Measurements from ENCODE around the gene USP27X. TPM values are rescaled to one million over a fixed set of nuclear protein-coding genes. Genes with fewer than 3 reads are reported as not detected.

The USP27X gene
- total and polyA plus RNA-seq, 2 of the 4 experiments (the other 2 are of a cell fraction) = 2.7 to 6.3 TPM

DNA sequence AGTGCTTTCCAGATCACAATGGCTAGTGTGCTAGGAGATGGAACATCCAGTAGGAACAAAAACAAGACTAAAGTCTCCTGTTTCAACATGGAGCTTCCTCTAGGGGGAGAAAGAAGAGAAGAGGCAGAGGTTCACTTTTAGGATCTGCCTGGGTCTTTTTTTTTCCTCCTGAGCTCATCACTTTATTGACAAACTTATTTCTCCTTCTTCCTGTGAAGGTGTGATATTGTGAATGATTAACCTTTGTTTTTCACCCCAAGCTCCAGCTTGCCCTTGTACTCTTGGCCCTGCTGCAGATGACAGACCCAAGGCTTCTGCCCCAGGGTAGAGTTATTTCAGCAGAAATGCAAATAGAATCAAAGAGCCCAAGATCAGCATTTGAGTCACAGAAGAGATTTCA, 36.7 kb upstream of the USP27X start:
- no TSS peak for BruUV-seq (replicated peaks)
- H4K8ac ChIP-seq (ENCODE audit: low read depth in 2 of 2, low read length in 2 of 2) = no peak overlapping the region
- in situ Hi-C loops (cut with MboI; ENCODE audit: low sequenced_read_pairs) = no loop called here
- TF ChIP-seq USF2 (IDR thresholded peaks at IDR 0.05; ENCODE audit: low read depth, low read length) (no peak), RFX5 (IDR thresholded peaks at IDR 0.05; ENCODE audit: low read depth, low read length) (no peak), MXI1 (IDR thresholded peaks at IDR 0.05; ENCODE audit: borderline replicate concordance, low read depth, low read length) (no peak), FOS (IDR thresholded peaks at IDR 0.05; ENCODE audit: low read depth, low read length) (no peak), MAZ (IDR thresholded peaks at IDR 0.05; ENCODE audit: borderline replicate concordance, low read depth, low read length) (no peak), SMC3 (IDR thresholded peaks at IDR 0.05; ENCODE audit: low read depth, low read length) (no peak), POLR2A (IDR thresholded peaks at IDR 0.05; ENCODE audit: low read depth, low read length) (no peak), RCOR1 (IDR thresholded peaks at IDR 0.05; ENCODE audit: insufficient replicate concordance, low read length) (no peak), MAFK (IDR thresholded peaks at IDR 0.05; ENCODE audit: low read depth, low read length) (no peak), CEBPB (IDR thresholded peaks at IDR 0.05; ENCODE audit: low read depth, low read length) (no peak), BHLHE40 (IDR thresholded peaks at IDR 0.05; ENCODE audit: low read depth, low read length) (no peak), CHD1 (IDR thresholded peaks at IDR 0.05; ENCODE audit: low read depth, low read length) (no peak), NFE2L2 (IDR thresholded peaks at IDR 0.05; ENCODE audit: low read depth, low read length) (no peak), RAD21 (IDR thresholded peaks at IDR 0.05; ENCODE audit: low read length) (no peak)
- TF ChIP-seq, protein P1, sequence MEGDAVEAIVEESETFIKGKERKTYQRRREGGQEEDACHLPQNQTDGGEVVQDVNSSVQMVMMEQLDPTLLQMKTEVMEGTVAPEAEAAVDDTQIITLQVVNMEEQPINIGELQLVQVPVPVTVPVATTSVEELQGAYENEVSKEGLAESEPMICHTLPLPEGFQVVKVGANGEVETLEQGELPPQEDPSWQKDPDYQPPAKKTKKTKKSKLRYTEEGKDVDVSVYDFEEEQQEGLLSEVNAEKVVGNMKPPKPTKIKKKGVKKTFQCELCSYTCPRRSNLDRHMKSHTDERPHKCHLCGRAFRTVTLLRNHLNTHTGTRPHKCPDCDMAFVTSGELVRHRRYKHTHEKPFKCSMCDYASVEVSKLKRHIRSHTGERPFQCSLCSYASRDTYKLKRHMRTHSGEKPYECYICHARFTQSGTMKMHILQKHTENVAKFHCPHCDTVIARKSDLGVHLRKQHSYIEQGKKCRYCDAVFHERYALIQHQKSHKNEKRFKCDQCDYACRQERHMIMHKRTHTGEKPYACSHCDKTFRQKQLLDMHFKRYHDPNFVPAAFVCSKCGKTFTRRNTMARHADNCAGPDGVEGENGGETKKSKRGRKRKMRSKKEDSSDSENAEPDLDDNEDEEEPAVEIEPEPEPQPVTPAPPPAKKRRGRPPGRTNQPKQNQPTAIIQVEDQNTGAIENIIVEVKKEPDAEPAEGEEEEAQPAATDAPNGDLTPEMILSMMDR (conservative IDR thresholded peaks at IDR 0.05; ENCODE audit: low read depth, low read length) = no peak
- TF ChIP-seq, protein P2, sequence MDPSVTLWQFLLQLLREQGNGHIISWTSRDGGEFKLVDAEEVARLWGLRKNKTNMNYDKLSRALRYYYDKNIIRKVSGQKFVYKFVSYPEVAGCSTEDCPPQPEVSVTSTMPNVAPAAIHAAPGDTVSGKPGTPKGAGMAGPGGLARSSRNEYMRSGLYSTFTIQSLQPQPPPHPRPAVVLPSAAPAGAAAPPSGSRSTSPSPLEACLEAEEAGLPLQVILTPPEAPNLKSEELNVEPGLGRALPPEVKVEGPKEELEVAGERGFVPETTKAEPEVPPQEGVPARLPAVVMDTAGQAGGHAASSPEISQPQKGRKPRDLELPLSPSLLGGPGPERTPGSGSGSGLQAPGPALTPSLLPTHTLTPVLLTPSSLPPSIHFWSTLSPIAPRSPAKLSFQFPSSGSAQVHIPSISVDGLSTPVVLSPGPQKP (IDR thresholded peaks at IDR 0.05; ENCODE audit: borderline replicate concordance, low read depth, low read length) = no peak
- dilution Hi-C loops (cut with HindIII; ENCODE audit: low sequenced_read_pairs, unreplicated experiment) = no loop called here
- intact Hi-C loops (cut with micrococcal nuclease) = no loop called here
- no peaks in the 10 kb centered on the region for H3K9me3 ChIP-seq (ENCODE audit: control insufficient read depth, insufficient read depth, low read length)
- H3K4ac ChIP-seq (ENCODE audit: low read depth, low read length) = no peak overlapping the region
- H3K79me1 ChIP-seq (ENCODE audit: low read depth in 1 of 2, low read length in 2 of 2) = no peaks in the 10 kb centered on the region
- H3K56ac ChIP-seq (ENCODE audit: extremely low read depth, insufficient read depth, low read length) = no peak overlapping the region
- H3K4me2 ChIP-seq (ENCODE audit: low read depth, low read length) = no peak overlapping the region
- no peaks in the 10 kb centered on the region for H3K36me3 ChIP-seq (ENCODE audit: control insufficient read depth, insufficient read depth, low read length)
- no peak overlapping the region for H2AFZ ChIP-seq (replicated peaks; ENCODE audit: low read length, poor library complexity)
- H3K27ac ChIP-seq (ENCODE audit: insufficient read depth, low read length) = no peak overlapping the region
- POLR2A ChIA-PET (ENCODE audit: unreplicated experiment) = no interaction called here
- H2BK120ac ChIP-seq (ENCODE audit: low read depth, low read length) = no peak overlapping the region
- no peak overlapping the region for H3K23ac ChIP-seq (ENCODE audit: low read depth, low read length)
- H2AK9ac ChIP-seq (replicated peaks; ENCODE audit: low read depth, low read length, poor library complexity) = no peak overlapping the region
- no peak overlapping the region for H3K14ac ChIP-seq (replicated peaks; ENCODE audit: low read depth, low read length)
- no peak overlapping the region for H2BK5ac ChIP-seq (ENCODE audit: low read depth, low read length, poor library complexity, severe bottlenecking)
- H3K27me3 ChIP-seq (ENCODE audit: control insufficient read depth, insufficient read depth, low read length) = peaks cover 4% of the 10 kb centered on the region
- H2BK20ac ChIP-seq (ENCODE audit: low read depth, low read length) = no peak overlapping the region
- H4K91ac ChIP-seq (ENCODE audit: insufficient read depth, low read depth, low read length) = no peak overlapping the region
- CTCF ChIA-PET = interaction anchor here (0.6 kb wide), 2 partner anchors 69 to 721 kb away, joined by 3 read pairs; no protein-coding TSS in a partner anchor
- no peak overlapping the region for H3K9ac ChIP-seq (ENCODE audit: low read depth, low read length)
- H3K4me3 ChIP-seq (ENCODE audit: insufficient read depth, low read depth, low read length) = no peak overlapping the region
- no peaks in the 10 kb centered on the region for H3K4me1 ChIP-seq (ENCODE audit: control insufficient read depth, insufficient read depth, low read length)
- H3K9me1 ChIP-seq (ENCODE audit: insufficient read depth, low read length) = no peaks in the 10 kb centered on the region
- DNase-seq (no peak), ATAC-seq (ENCODE audit: low read depth) (no peak)
- no peak overlapping the region for H2BK15ac ChIP-seq (ENCODE audit: low read depth, low read length)
- H4K5ac ChIP-seq (ENCODE audit: low read depth, low read length) = no peak overlapping the region
- no peak overlapping the region for H2AK5ac ChIP-seq (ENCODE audit: low read depth, low read length)
- no peaks in the 10 kb centered on the region for H4K20me1 ChIP-seq (ENCODE audit: insufficient read depth, low read length)
- no peak overlapping the region for H3K18ac ChIP-seq (ENCODE audit: low read depth, low read length)
